ENCODE results near the gene XCR1. TPM values are rescaled to one million over a fixed set of nuclear protein-coding genes. Genes with fewer than 3 reads are reported as not detected.

The XCR1 gene
- total RNA-seq, 1 experiment from 2014 or later: not detected

DNA sequence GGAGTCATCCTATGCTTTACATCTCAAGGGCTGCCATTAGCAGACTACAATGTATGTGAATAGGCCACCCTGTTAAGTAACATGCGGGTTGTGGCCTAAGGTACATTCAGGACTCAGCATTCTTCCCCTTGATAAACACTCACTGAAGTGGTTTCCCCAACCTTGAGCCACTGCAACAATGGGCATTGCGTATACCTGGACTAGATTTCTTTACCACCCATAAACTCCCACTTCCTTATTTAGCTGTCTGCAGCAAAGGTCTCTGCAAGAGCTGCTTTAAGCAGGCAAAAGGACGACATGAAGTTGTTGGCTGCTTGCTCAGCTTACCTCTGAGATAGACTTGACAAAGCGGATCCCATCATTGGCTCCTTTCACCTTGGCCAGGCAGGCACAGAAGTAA, 47.9 kb downstream of the XCR1 start:
- DNase-seq (ENCODE audit: low read depth, low spot score): no peak
- Histone ChIP-seq H3K9ac (ENCODE audit: low read length) (no peak overlapping the region), H2AFZ (ENCODE audit: low read depth, low read length, poor library complexity, severe bottlenecking) (no peak overlapping the region), H3K9me3 (ENCODE audit: control insufficient read depth in 1 of 2, insufficient read depth in 1 of 2, low read depth in 1 of 2, low read length in 2 of 2) (no peaks in the 10 kb centered on the region), H3K79me2 (ENCODE audit: insufficient read depth, low read length) (no peaks in the 10 kb centered on the region), H3K36me3 (ENCODE audit: control insufficient read depth in 1 of 2, insufficient read depth in 2 of 2, low read length in 2 of 2) (peaks cover 23 to 31% of the 10 kb centered on the region in 2 experiments; a peak in 3 of 4 replicates), H3K27ac (ENCODE audit: low read depth, low read length) (no peak overlapping the region), H4K20me1 (ENCODE audit: insufficient read depth) (no peaks in the 10 kb centered on the region), H3K4me1 (ENCODE audit: control insufficient read depth in 1 of 2, insufficient read depth in 2 of 2, low read length in 2 of 2) (no peaks in the 10 kb centered on the region), H3K27me3 (ENCODE audit: insufficient read depth, low read length) (no peaks in the 10 kb centered on the region), H3K4me2 (ENCODE audit: low read length) (no peak overlapping the region), H3K4me3 (replicated peaks in 1 of 2; ENCODE audit: low read depth in 1 of 2, low read length in 2 of 2) (no peak overlapping the region), H3K9me2 (ENCODE audit: insufficient read depth) (no peaks in the 10 kb centered on the region)
- intact Hi-C loops (cut with micrococcal nuclease): no loop called here
- ATAC-seq: no peak
- ChIA-PET POLR2A (no interaction called here), CTCF (no interaction called here), RAD21 (ENCODE audit: low non-redundant PET in 1 of 2, low total read pairs in 2 of 2, uncharacterized antibody in 2 of 2, unreplicated experiment in 2 of 2) (no interaction called here)
- BruUV-seq (replicated peaks): no TSS peak
- TF ChIP-seq SRF (IDR thresholded peaks at IDR 0.05; ENCODE audit: low read depth) (no peak), EZH2 (IDR thresholded peaks at IDR 0.05) (no peak), ZFX (IDR thresholded peaks at IDR 0.05) (no peak), FOSL1 (IDR thresholded peaks at IDR 0.05; ENCODE audit: low read depth) (no peak), ZNF274 (IDR thresholded peaks at IDR 0.05; ENCODE audit: low read depth, low read length) (no peak), SIN3A (IDR thresholded peaks at IDR 0.05; ENCODE audit: low read depth) (no peak), CBX3 (IDR thresholded peaks at IDR 0.05; ENCODE audit: low read depth) (no peak), ELF1 (IDR thresholded peaks at IDR 0.05; ENCODE audit: borderline replicate concordance, low read depth) (no peak), YY1 (IDR thresholded peaks at IDR 0.05; ENCODE audit: extremely low read depth, insufficient replicate concordance, low read depth, low read length) (no peak)
- TF ChIP-seq, protein P1, sequence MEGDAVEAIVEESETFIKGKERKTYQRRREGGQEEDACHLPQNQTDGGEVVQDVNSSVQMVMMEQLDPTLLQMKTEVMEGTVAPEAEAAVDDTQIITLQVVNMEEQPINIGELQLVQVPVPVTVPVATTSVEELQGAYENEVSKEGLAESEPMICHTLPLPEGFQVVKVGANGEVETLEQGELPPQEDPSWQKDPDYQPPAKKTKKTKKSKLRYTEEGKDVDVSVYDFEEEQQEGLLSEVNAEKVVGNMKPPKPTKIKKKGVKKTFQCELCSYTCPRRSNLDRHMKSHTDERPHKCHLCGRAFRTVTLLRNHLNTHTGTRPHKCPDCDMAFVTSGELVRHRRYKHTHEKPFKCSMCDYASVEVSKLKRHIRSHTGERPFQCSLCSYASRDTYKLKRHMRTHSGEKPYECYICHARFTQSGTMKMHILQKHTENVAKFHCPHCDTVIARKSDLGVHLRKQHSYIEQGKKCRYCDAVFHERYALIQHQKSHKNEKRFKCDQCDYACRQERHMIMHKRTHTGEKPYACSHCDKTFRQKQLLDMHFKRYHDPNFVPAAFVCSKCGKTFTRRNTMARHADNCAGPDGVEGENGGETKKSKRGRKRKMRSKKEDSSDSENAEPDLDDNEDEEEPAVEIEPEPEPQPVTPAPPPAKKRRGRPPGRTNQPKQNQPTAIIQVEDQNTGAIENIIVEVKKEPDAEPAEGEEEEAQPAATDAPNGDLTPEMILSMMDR (IDR thresholded peaks at IDR 0.05 in 2 of 3, conservative IDR thresholded peaks at IDR 0.05 in 1 of 3; ENCODE audit: borderline replicate concordance in 1 of 3, insufficient read depth in 1 of 3, low read depth in 2 of 3, low read length in 2 of 3): no peak
- TF ChIP-seq, protein P2, sequence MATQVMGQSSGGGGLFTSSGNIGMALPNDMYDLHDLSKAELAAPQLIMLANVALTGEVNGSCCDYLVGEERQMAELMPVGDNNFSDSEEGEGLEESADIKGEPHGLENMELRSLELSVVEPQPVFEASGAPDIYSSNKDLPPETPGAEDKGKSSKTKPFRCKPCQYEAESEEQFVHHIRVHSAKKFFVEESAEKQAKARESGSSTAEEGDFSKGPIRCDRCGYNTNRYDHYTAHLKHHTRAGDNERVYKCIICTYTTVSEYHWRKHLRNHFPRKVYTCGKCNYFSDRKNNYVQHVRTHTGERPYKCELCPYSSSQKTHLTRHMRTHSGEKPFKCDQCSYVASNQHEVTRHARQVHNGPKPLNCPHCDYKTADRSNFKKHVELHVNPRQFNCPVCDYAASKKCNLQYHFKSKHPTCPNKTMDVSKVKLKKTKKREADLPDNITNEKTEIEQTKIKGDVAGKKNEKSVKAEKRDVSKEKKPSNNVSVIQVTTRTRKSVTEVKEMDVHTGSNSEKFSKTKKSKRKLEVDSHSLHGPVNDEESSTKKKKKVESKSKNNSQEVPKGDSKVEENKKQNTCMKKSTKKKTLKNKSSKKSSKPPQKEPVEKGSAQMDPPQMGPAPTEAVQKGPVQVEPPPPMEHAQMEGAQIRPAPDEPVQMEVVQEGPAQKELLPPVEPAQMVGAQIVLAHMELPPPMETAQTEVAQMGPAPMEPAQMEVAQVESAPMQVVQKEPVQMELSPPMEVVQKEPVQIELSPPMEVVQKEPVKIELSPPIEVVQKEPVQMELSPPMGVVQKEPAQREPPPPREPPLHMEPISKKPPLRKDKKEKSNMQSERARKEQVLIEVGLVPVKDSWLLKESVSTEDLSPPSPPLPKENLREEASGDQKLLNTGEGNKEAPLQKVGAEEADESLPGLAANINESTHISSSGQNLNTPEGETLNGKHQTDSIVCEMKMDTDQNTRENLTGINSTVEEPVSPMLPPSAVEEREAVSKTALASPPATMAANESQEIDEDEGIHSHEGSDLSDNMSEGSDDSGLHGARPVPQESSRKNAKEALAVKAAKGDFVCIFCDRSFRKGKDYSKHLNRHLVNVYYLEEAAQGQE (IDR thresholded peaks at IDR 0.05; ENCODE audit: low read depth): no peak

All from HCT116 (cell line).